HG03280 (cell line): ENCODE data around the gene STIMATE.

Experiments
- ATAC-seq: cut with Tn5 transposase; IDR thresholded peaks from one replicate; pipeline ENCODE4 v1.9.1; 2021; ENCODE audit warnings: mild to moderate bottlenecking, moderate library complexity; ENCODE audit not compliant: unreplicated experiment

The STIMATE gene

DNA sequence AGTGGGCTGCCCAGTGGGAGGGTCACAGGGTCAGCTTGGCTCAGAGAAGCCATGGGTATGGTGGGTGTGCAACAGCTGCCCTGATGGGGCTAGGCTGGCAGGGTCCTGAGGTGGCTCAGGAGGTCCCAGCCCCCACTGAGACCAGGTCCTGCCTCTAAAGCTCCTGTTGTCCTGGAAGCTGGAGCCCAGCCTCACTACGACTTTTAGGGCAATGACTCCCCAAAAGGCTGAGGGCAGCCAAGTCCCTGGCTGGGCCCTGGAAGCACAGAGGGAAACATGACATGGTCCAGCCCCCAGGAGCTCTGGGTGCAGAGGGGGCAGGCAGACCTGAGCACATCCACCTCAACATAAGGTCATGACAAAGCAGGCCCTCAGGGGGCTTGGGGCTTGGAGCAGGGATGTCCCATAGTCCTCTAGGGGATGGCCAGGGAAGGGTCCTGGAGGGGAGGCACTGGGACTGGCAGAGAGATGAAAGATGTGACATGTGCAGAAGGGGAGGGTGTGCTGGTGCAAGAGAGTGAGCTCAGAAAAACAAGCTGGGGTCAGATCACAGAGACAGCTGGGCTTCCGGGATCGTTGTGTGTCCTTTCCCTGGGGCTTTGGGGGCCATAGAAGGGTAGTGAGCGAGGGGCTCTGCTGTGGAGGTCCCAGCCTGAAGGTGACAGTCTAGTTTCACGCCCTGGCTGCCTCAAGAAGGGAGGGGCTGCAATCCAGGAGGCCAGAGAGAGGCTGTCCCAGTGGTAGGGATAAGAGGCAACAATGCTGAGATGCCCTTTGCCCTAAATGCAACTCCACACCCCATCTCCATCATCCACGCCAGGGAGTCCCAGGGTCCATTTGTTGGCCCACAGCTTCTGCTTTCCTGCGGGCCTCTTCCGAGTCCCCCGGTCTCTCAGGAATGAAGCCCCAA is 103.4 kb downstream of the STIMATE start:
- ATAC-seq, result no peak

DNA sequence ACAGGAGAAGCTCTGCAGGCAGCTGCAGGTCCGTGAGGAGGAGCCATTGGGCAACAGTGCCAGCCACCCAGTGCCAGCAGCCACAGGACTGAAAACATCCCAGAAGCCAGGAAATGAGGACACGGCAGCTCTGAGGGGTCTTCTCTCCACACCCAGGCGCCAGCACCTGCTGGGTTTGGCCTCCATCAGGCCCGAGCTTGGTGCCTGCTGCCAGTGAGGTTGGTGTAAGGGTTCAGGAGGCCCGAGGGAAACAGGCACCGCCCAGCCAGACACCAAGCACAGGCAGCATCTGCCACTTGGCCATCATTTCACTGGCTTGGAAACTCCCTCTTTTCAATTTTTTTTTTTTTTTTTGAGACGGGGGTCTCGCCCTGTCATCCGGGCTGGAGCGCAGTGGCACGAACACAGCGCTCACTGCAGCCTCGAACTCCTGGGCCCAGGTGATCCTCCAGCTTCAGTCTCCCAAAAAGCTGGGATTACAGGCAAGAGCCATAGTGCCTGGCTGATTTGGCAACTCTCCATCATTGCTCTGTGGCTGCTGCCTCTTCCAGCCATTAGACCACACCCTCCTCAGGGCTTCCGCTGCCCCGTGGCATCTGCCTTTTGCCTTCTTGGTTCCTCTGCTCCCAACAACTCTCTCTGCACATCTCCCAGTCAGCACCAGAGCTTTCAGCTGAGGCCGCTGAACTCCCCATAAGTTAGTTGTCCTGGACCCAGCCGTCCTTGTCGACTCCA is 104.2 kb downstream of the STIMATE start:
- no peak for ATAC-seq

DNA sequence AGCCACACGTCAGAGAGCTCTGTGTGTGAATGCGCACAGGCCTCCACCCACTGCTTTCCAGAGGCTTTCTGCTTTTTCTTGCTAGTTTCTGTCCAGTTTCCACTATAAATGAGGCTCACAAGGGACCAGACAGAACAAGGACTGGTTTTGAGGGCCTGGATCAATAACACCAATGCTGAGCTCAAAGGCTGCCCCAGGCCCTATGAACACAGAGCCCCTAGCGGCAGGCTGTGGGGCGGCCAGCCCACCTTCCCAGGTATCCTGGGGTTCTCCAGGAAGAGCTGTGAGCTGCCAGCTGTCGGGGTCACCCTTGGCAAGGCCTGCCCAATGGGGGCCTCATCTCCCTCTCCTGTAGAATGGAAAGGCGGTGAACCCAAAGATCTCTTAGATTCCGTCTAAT is 104.9 kb downstream of the STIMATE start:
- no peak for ATAC-seq

DNA sequence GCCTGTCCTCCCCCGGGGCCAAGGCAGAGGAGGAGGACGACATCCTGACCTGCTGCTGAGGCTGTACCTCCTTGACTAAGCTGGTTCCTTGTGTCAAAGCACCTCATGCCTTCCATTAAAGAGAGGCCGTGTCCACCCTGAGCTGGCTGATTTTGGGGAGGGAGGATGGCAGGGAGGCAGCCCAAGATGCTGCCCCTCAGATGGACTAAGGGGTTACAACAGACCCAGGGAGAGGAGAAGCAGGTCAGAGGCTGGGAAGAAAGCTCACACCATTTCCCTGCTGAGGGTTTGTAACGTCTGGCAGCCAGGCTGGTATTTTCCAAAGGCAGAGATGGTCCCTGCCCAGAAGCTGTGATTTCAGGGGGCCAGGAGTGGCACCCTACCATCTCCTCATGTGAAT is 105.4 kb downstream of the STIMATE start:
- ATAC-seq, result no peak

DNA sequence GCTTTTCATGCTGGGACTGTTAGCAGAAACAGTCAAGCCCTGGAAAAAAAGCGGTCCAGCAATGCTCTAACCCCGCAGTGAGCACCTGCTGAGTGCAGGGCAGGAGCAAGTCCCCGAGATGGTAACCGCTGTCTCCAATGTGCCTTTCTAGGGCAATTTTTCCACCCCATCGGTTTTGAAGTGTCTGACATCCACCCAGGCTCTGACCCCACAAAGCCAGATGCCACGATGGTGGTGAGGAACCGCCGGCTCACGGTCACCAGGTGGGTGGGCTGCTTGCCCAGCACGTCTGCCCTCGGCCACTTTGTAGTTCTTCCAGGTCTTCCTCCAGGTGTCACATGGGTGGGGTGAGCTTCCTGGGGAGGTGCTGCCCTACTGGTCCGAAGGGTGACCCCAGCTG is 106.0 kb downstream of the STIMATE start:
- no peak for ATAC-seq

DNA sequence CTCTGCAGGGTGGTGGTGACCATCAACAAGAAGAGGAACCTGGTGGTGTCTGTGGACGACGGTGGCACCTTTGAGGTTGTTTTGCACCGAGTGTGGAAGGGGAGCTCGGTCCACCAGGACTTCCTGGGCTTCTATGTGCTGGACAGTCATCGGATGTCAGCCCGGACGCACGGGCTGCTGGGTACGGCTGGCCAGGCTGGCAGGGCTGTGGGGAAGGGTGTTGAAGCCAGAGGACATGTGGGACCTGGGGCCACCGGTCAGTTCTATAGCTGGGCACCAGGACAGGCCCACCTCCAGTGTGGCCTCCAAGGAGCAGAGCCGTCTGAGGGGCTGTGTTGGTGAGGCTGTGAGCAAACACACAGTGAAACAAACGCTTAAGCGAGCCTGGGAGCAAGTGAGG is 106.6 kb downstream of the STIMATE start:
- no peak for ATAC-seq

DNA sequence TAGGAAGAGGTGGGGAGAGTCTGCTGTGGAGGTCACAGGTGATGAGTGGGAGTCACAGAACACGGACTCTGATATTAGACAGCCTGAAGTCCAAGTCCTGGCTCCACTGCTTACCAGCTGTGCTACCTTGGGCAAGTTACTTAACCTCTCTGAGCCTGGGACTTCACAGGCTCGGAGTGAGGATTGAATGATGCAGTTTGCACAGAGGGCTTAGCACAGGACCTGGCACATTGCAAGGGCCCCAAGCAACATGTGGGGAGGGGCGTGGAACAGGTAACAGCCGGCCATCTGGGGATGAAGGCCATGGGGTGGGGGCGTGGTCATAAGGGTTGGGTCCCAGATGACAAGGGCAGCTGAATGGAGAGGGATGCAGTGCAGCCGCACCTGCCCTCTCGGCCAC is 107.0 kb downstream of the STIMATE start:
- no peak for ATAC-seq

DNA sequence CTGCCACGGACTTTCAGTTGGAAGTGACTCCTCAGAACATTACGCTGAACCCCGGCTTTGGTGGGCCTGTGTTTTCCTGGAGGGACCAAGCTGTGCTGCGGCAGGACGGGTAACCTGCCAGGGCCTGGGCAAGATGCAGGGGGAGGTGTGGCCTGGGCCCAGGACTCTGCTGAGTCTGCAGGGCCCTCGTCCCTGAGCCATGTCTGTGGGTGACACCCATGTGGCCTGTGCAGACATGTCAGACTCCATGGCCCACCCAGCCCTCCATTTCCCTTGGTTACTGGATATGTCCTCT is 107.7 kb downstream of the STIMATE start:
- ATAC-seq, result no peak

DNA sequence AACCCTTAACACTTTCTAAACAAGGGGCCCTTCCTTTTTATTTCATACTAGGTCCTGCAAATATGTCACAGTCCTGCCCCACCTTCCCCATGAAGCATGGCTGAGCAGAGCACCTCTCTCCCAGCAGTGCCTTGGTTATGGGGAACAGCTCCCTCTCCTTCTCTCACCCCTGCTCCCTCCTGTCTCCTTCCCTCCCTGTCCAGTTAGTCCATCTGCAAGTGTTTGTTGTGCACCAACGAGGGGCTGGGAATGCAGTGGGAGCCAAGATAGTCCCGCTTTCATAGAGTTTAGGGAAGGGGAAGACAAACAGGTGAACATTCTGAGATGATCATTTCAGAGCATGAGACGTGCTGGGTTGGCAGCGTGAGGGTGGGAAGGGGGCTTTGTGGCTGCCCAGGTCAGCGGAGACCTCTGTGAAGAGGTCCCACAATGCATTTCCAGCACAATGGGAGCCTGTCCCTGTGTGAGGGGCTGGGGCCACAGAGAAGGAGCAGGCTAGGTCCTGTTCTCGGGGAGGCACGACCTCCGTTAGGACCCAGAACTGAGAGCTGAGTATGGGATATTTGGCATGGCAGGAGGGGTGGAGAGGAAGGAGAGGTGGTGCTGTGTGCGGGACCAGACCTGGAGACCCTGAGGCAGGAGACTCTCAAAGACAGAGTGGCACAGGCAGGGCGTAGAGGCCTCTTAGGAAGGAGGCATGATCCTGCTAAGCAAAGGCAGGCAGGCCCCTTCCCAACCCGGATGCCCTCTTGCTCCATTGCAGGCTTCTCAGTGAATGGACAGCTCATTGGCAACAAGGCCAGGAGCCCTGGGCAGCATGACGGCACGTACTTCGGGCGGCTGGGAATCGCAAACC is 108.2 kb downstream of the STIMATE start:
- no peak for ATAC-seq

DNA sequence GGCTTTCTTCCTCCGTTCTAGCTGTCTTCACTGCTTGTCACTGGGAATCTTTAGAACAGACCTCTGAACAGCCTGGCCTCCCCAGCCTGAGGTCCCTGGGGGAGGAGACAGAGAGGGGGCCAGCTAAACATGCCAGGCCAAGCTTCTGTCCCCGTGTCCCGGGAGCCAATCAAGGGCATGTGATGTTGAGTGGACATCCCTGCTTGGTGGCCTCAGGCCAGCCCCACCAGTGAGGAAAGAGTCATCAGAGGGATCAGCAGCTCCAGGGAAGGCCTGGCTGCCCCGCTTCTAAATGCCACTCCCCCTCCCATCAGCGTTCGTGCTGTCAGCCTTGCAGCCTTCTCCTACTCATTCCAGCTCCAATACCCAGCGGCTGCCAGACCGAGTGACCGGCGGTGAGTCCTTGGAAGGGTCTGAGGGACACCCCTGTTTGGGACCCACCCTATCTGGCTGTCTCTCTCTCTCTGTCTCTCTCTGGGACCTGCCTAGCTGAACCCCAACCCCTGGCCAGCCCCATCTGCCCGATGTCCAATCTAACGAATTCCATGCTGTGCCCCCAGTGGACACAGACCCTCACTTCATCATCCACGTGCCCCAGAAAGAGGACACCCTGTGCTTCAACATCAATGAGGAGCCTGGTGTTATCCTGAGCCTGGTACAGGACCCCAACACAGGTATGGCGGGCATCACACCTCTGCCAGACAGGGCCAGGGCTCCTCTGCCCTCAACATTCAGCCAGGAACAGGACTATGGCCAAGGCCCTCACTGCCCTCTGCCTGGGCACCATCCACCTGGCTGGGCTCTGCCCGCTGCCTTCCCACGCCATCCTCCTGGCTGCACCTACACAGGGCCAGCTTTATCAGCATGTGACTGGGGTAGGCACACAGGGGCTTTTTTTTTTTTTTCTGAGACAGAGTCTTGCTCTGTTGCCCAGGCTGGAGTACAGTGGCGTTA is 109.4 kb downstream of the STIMATE start:
- no peak for ATAC-seq

DNA sequence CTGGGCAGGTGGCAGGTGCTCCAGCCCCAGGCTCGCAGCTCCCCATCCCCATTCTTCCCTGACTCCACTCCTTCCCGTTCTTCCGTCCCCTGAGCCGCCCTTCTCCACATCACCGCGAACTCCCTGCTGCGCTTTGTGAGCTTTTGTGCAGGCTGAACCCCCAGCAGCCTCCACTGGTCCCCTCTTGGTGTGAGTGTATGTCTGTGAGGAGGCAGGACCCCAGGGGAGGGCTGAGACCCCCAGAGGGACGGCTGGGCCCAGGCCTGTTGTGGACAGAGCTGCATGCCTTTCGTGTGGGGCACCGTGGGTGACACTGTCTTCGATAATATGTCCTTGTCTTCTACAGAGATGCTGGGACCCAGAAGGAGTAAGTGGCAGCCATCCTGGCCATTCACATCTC is 110.1 kb downstream of the STIMATE start:
- ATAC-seq, result no peak
